ENCODE data around the gene SEC16A. TPM values are rescaled to one million over a fixed set of nuclear protein-coding genes. Genes with fewer than 3 reads are reported as not detected.

SEC16A gene
- total RNA-seq, 1 experiment from 2014 or later: 56.4 TPM

- Mint-ChIP-seq H3K9me3 (no peaks in the 10 kb centered on the region), H3K4me1 (no peaks in the 10 kb centered on the region), H3K27ac (no peak overlapping the region), H3K27me3 (ENCODE audit: low read depth) (no peaks in the 10 kb centered on the region; the same call in 1 of the 2 replicates), H3K4me3 (no peak overlapping the region), H3K36me3 (ENCODE audit: insufficient read depth in 1 of 3, low read depth in 3 of 3) (peaks cover 9 to 45% (median 38%) of the 10 kb centered on the region in 3 experiments; a peak in 6 of 7 replicates)
- H3K9ac ChIP-seq (ENCODE audit: extremely low read depth, insufficient read length, low read length): no peak overlapping the region
- no peak overlapping the region for H3T11ph ChIP-seq (ENCODE audit: low read length)
- no peak overlapping the region for H2BK20ac ChIP-seq (ENCODE audit: low read depth, low read length, poor library complexity, severe bottlenecking)
- no peaks in the 10 kb centered on the region for H3K9me3 ChIP-seq (ENCODE audit: control insufficient read depth, low read depth, low read length)
- H3K4me1 ChIP-seq (ENCODE audit: insufficient read depth, low read length): no peaks in the 10 kb centered on the region
- H2AFZ ChIP-seq (ENCODE audit: low read length): no peak overlapping the region
- no peak overlapping the region for H3K4me2 ChIP-seq (ENCODE audit: insufficient read depth, insufficient read length, low read length)
- H4K91ac ChIP-seq (ENCODE audit: insufficient read length, low read depth, low read length): no peak overlapping the region
- no peaks in the 10 kb centered on the region for H3K79me2 ChIP-seq (ENCODE audit: insufficient read depth, low read length)
- no peak overlapping the region for H4K5ac ChIP-seq (ENCODE audit: insufficient read length, low read depth, low read length)
- no peak overlapping the region for H3K4ac ChIP-seq (ENCODE audit: low read depth, low read length)
- H2BK12ac ChIP-seq (ENCODE audit: insufficient read length, low read depth, low read length): no peak overlapping the region
- no peak overlapping the region for H4K8ac ChIP-seq (replicated peaks; ENCODE audit: insufficient read length, low read depth, low read length)
- H2AK5ac ChIP-seq (ENCODE audit: insufficient read length, low read length): no peak overlapping the region
- H3K27ac ChIP-seq (ENCODE audit: insufficient read length, low read depth, low read length): no peak overlapping the region
- no peak for DNase-seq
- H4K20me1 ChIP-seq (ENCODE audit: control insufficient read depth, insufficient read depth, insufficient read length): no peaks in the 10 kb centered on the region
- H2BK15ac ChIP-seq (ENCODE audit: low read depth, low read length): no peak overlapping the region
- no peak overlapping the region for H3K56ac ChIP-seq (ENCODE audit: insufficient read length, low read depth, low read length)
- WGBS (ENCODE audit: extremely low coverage, insufficient read length, low lambda C conversion rate): no CpG with 5 or more reads among the region's 56 CpGs
- no peaks in the 10 kb centered on the region for H3K79me1 ChIP-seq (ENCODE audit: insufficient read depth, low read depth, low read length, poor library complexity, severe bottlenecking)
- no peak overlapping the region for H3K14ac ChIP-seq (ENCODE audit: insufficient read depth, low read length)
- TF ChIP-seq, protein P1, sequence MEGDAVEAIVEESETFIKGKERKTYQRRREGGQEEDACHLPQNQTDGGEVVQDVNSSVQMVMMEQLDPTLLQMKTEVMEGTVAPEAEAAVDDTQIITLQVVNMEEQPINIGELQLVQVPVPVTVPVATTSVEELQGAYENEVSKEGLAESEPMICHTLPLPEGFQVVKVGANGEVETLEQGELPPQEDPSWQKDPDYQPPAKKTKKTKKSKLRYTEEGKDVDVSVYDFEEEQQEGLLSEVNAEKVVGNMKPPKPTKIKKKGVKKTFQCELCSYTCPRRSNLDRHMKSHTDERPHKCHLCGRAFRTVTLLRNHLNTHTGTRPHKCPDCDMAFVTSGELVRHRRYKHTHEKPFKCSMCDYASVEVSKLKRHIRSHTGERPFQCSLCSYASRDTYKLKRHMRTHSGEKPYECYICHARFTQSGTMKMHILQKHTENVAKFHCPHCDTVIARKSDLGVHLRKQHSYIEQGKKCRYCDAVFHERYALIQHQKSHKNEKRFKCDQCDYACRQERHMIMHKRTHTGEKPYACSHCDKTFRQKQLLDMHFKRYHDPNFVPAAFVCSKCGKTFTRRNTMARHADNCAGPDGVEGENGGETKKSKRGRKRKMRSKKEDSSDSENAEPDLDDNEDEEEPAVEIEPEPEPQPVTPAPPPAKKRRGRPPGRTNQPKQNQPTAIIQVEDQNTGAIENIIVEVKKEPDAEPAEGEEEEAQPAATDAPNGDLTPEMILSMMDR (conservative IDR thresholded peaks at IDR 0.05): no peak
- no peak overlapping the region for H3K23ac ChIP-seq (ENCODE audit: insufficient read length, low read depth, low read length)
- H2BK120ac ChIP-seq (ENCODE audit: low read depth, low read length, poor library complexity, severe bottlenecking): no peak overlapping the region
- H2BK5ac ChIP-seq (ENCODE audit: insufficient read length, low read length): no peak overlapping the region
- H3K18ac ChIP-seq (ENCODE audit: insufficient read length, low read depth, low read length): no peak overlapping the region
- no peaks in the 10 kb centered on the region for H3K27me3 ChIP-seq (ENCODE audit: insufficient read depth, low read length)
- no peaks in the 10 kb centered on the region for H3K23me2 ChIP-seq (ENCODE audit: insufficient read length, low read depth, low read length, poor library complexity, severe bottlenecking)
Measured at GRCh38 chr9:136496801-136497620, 14.2 kb upstream of the SEC16A start.
